DOHH2 (cell line): Measurements from ENCODE around the gene PTGFRN.

Source experiments
- H3F3A ChIP-seq: fragments of 200-600 bp; sonication (generic), shearing (Covaris generic); 2 replicates; pipeline ENCODE4 v1.6.0; 2016; ENCODE audit warnings: antibody characterized with exemption, mild to moderate bottlenecking; ENCODE audit not compliant: control insufficient read depth, insufficient read depth
- H3K27ac ChIP-seq: fragments of 200-600 bp; sonication (generic); 2 replicates; pipeline ENCODE4 v1.5.1; 2014; ENCODE audit warnings: low read depth, mild to moderate bottlenecking, low read length, moderate library complexity
- H3K27me3 ChIP-seq: fragments of 200-600 bp; sonication (generic); 2 replicates; pipeline ENCODE4 v1.6.1; 2014; ENCODE audit warnings: mild to moderate bottlenecking, low read length, mixed read lengths; ENCODE audit not compliant: control insufficient read depth
- H3K36me3 ChIP-seq: fragments of 200-600 bp; sonication (generic); 2 replicates; pipeline ENCODE4 v1.6.1; 2014; ENCODE audit warnings: mild to moderate bottlenecking, low read length, moderate library complexity, mixed read lengths; ENCODE audit not compliant: control insufficient read depth
- H3K4me1 ChIP-seq: fragments of 200-600 bp; sonication (generic); 2 replicates; pipeline ENCODE4 v1.6.1; 2014; ENCODE audit warnings: mild to moderate bottlenecking, low read length, mixed read lengths; ENCODE audit not compliant: control insufficient read depth
- H3K4me2 ChIP-seq: fragments of 200-600 bp; sonication (generic); 2 replicates; pipeline ENCODE4 v1.6.0; 2014; ENCODE audit warnings: mild to moderate bottlenecking, low read length, moderate library complexity
- H3K4me3 ChIP-seq: fragments of 200-600 bp; sonication (generic); 2 replicates; pipeline ENCODE4 v1.5.1; 2014; ENCODE audit warnings: mild to moderate bottlenecking, low read length, mixed read lengths
- H3K79me2 ChIP-seq: fragments of 200-600 bp; sonication (generic); 2 replicates; pipeline ENCODE4 v1.6.1; 2014; ENCODE audit warnings: mild to moderate bottlenecking, low read length, mixed read lengths; ENCODE audit not compliant: control insufficient read depth
- H3K9me2 ChIP-seq: fragments of 200-600 bp; sonication (generic); replicated peaks from 2 replicates; pipeline ENCODE4 v1.6.1; 2014; ENCODE audit warnings: mild to moderate bottlenecking, low read length, mixed read lengths; ENCODE audit not compliant: control insufficient read depth
- H3K9me3 ChIP-seq: fragments of 200-600 bp; sonication (generic); 2 replicates; pipeline ENCODE4 v1.6.1; 2014; ENCODE audit warnings: antibody characterized with exemption, low read length, mixed read lengths; ENCODE audit not compliant: control insufficient read depth, insufficient read depth
- H4K20me1 ChIP-seq: fragments of 200-600 bp; sonication (generic); 2 replicates; pipeline ENCODE4 v1.6.0; 2014; ENCODE audit warnings: low read depth, mild to moderate bottlenecking, antibody characterized with exemption, low read length, moderate library complexity; ENCODE audit not compliant: control insufficient read depth, insufficient read depth
- EZH2phosphoT487 ChIP-seq: fragments of 200-600 bp; sonication (generic); IDR thresholded peaks from 2 replicates; pipeline ENCODE4 v1.6.1; 2017; ENCODE audit warnings: borderline replicate concordance, mild to moderate bottlenecking, antibody characterized with exemption, low read length, moderate library complexity, mixed read lengths
- TF ChIP-seq, protein P1 (sequence below): fragments of 200-600 bp; sonication (generic); IDR thresholded peaks from one replicate; pipeline ENCODE4 v1.5.1; 2014; ENCODE audit warnings: antibody characterized with exemption, mild to moderate bottlenecking, low read depth, low read length; ENCODE audit not compliant: poor library complexity, severe bottlenecking

The PTGFRN gene

DNA sequence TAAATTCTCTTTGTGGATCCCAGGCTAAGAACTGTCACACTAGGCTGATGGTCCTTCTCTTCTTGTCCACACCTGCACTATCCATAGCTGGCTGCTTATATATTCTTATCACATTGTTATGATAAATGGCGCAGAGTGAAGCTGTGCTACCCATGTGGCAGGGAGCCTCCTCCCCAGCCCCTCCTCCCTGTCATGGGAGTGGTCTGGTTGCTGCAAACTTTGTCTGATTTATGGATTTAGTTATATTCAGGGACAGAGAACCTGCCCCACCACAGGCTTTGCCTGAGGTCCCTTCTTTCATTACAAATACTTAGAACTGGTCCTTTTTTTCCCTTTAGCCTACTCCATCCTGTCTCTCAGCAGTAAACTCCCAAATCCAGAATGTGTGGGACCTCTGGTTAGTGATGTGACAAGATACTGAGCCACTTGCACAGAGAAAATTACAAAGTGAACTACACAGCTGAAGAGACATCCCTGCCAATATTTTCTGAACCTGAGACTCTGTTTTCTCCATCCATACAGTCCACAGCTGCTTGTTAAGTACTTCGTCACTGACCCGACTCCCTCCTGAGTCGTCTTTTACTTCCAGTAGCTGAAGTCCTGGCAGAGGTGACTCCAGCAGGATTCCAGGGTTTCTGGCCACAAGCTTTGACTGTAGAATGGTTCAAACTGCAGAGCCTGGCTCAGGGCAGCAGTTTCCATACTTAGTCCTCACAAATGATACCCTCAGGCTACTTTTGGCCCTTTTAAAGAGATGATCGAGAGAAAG is 37.6 kb downstream of the PTGFRN start:
- H3K27ac ChIP-seq = no peak overlapping the region
- H4K20me1 ChIP-seq = no peaks in the 10 kb centered on the region
- no peaks in the 10 kb centered on the region for H3K4me1 ChIP-seq
- no peaks in the 10 kb centered on the region for H3K9me2 ChIP-seq
- H3F3A ChIP-seq = no peaks in the 10 kb centered on the region
- TF ChIP-seq, protein P1, sequence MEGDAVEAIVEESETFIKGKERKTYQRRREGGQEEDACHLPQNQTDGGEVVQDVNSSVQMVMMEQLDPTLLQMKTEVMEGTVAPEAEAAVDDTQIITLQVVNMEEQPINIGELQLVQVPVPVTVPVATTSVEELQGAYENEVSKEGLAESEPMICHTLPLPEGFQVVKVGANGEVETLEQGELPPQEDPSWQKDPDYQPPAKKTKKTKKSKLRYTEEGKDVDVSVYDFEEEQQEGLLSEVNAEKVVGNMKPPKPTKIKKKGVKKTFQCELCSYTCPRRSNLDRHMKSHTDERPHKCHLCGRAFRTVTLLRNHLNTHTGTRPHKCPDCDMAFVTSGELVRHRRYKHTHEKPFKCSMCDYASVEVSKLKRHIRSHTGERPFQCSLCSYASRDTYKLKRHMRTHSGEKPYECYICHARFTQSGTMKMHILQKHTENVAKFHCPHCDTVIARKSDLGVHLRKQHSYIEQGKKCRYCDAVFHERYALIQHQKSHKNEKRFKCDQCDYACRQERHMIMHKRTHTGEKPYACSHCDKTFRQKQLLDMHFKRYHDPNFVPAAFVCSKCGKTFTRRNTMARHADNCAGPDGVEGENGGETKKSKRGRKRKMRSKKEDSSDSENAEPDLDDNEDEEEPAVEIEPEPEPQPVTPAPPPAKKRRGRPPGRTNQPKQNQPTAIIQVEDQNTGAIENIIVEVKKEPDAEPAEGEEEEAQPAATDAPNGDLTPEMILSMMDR = no peak
- no peak for TF ChIP-seq EZH2phosphoT487
- no peak overlapping the region for H3K4me3 ChIP-seq
- no peaks in the 10 kb centered on the region for H3K79me2 ChIP-seq
- H3K4me2 ChIP-seq = no peak overlapping the region
- peaks cover 7% of the 10 kb centered on the region; the same call in 1 of the 2 replicates for H3K27me3 ChIP-seq
- no peaks in the 10 kb centered on the region for H3K36me3 ChIP-seq
- no peaks in the 10 kb centered on the region for H3K9me3 ChIP-seq

DNA sequence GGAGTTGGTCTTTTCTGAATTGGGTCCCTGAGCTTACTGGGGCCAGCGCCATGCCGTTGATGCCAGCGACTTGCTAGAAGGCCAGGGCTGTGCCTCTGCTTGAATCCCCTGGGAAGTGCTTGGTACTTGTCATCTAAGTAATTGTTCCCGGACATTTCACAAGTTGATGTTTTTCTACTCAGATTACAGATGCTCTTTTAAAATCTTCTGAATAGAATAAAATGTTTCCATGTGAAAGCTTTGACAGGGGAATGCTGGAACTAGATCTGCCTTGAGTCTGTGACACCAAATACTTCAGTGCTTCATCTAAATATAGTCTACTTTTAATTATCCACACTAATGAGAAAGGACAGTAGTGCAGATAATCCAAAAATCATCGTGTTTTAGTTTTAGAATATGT is 38.3 kb downstream of the PTGFRN start:
- TF ChIP-seq EZH2phosphoT487 = no peak
- TF ChIP-seq, protein P1 = no peak
- no peaks in the 10 kb centered on the region for H4K20me1 ChIP-seq
- H3K9me3 ChIP-seq = no peaks in the 10 kb centered on the region
- no peaks in the 10 kb centered on the region for H3K4me1 ChIP-seq
- no peaks in the 10 kb centered on the region for H3F3A ChIP-seq
- no peak overlapping the region for H3K4me3 ChIP-seq
- H3K36me3 ChIP-seq = no peaks in the 10 kb centered on the region
- no peak overlapping the region for H3K4me2 ChIP-seq
- H3K79me2 ChIP-seq = no peaks in the 10 kb centered on the region
- H3K27me3 ChIP-seq = peaks cover 7% of the 10 kb centered on the region; the same call in 1 of the 2 replicates
- no peak overlapping the region for H3K27ac ChIP-seq
- no peaks in the 10 kb centered on the region for H3K9me2 ChIP-seq

DNA sequence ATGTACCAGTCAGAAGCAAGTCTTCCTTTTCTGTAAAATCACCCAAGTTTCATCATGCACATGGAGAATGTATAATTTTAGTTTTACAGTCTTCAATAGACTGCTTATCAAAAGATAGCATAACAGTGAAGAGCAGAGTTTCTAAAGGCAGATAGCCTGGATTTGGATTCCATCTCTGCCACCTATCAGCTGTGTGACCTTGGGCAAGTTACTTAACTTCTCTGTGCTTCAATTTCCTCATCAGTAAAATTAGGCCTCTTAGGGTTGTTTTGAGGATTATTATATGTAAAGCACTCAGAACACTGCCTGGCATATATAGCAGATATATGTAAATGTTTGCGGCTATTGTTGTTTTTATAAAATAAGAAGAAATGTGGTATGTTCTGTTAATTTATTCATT is 38.9 kb downstream of the PTGFRN start:
- Histone ChIP-seq H3K36me3 (no peaks in the 10 kb centered on the region), H3K4me3 (no peak overlapping the region), H3K4me1 (no peaks in the 10 kb centered on the region), H3K4me2 (no peak overlapping the region), H3K9me3 (no peaks in the 10 kb centered on the region), H3K79me2 (no peaks in the 10 kb centered on the region), H3K9me2 (no peaks in the 10 kb centered on the region), H4K20me1 (no peaks in the 10 kb centered on the region), H3K27me3 (peaks cover 7% of the 10 kb centered on the region; the same call in 1 of the 2 replicates), H3F3A (no peaks in the 10 kb centered on the region), H3K27ac (no peak overlapping the region)
- TF ChIP-seq EZH2phosphoT487 = no peak
- TF ChIP-seq, protein P1 = no peak
